ENCODE measurements around the gene BCHE. TPM values are rescaled to one million over a fixed set of nuclear protein-coding genes. Genes with fewer than 3 reads are reported as not detected.

The BCHE gene
- total and polyA plus RNA-seq, 2 donors from 2014 or later, result 1.4 to 2.8 TPM

GRCh38 chr3:165883863-165884478 is 46.7 kb upstream of the BCHE start:
- Histone ChIP-seq H3K9ac (ENCODE audit: low read length in 3 of 3) (no peak overlapping the region), H3K36me3 (ENCODE audit: control insufficient read depth in 2 of 3, insufficient read depth in 3 of 3, low read length in 3 of 3) (no peaks in the 10 kb centered on the region), H3K27me3 (ENCODE audit: control insufficient read depth, insufficient read depth, low read length) (no peaks in the 10 kb centered on the region), H3K4me1 (ENCODE audit: control insufficient read depth in 2 of 3, insufficient read depth in 2 of 3, low read depth in 1 of 3, low read length in 3 of 3) (no peaks in the 10 kb centered on the region), H3K9me3 (ENCODE audit: control insufficient read depth in 2 of 3, insufficient read depth in 1 of 3, low read length in 3 of 3) (no peaks in the 10 kb centered on the region), H3K4me3 (ENCODE audit: low read length in 3 of 3) (no peak overlapping the region), H3K27ac (ENCODE audit: low read depth in 2 of 2, low read length in 2 of 2) (no peak overlapping the region)
- DNase-seq (no peak), FAIRE-seq (no peak)
- TF ChIP-seq, protein P1, sequence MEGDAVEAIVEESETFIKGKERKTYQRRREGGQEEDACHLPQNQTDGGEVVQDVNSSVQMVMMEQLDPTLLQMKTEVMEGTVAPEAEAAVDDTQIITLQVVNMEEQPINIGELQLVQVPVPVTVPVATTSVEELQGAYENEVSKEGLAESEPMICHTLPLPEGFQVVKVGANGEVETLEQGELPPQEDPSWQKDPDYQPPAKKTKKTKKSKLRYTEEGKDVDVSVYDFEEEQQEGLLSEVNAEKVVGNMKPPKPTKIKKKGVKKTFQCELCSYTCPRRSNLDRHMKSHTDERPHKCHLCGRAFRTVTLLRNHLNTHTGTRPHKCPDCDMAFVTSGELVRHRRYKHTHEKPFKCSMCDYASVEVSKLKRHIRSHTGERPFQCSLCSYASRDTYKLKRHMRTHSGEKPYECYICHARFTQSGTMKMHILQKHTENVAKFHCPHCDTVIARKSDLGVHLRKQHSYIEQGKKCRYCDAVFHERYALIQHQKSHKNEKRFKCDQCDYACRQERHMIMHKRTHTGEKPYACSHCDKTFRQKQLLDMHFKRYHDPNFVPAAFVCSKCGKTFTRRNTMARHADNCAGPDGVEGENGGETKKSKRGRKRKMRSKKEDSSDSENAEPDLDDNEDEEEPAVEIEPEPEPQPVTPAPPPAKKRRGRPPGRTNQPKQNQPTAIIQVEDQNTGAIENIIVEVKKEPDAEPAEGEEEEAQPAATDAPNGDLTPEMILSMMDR (IDR thresholded peaks at IDR 0.05; ENCODE audit: borderline replicate concordance, extremely low read depth, insufficient read depth), result no peak
- intact Hi-C loops (cut with DNase I), result no loop called here

DNA sequence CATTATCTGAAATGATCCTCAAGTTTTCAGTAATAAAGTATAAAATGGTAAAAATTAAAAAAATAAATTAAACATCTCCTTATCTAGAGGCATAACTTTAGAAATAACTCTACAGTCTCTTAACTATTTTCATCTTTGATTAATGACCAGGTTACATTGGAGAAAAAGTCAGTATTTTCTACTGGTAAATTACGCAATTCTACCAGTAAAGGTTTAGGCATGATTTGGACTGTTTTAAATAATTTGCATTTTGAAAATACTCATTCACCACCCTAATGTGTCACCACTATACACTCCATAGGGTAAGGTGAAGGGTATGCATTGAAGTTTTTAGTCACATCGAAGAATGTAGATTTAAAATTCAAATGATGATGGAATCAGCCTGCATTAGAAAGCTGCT is 45.9 kb upstream of the BCHE start:
- FAIRE-seq (no peak), DNase-seq (no peak)
- H3K9ac ChIP-seq (ENCODE audit: low read length in 3 of 3), result no peak overlapping the region
- intact Hi-C loops (cut with DNase I), result no loop called here
- no peaks in the 10 kb centered on the region for H3K36me3 ChIP-seq (ENCODE audit: control insufficient read depth in 2 of 3, insufficient read depth in 3 of 3, low read length in 3 of 3)
- no peaks in the 10 kb centered on the region for H3K4me1 ChIP-seq (ENCODE audit: control insufficient read depth in 2 of 3, insufficient read depth in 2 of 3, low read depth in 1 of 3, low read length in 3 of 3)
- no peak overlapping the region for H3K27ac ChIP-seq (ENCODE audit: low read depth in 2 of 2, low read length in 2 of 2)
- H3K27me3 ChIP-seq (ENCODE audit: control insufficient read depth, insufficient read depth, low read length), result no peaks in the 10 kb centered on the region
- H3K4me3 ChIP-seq (ENCODE audit: low read length in 3 of 3), result no peak overlapping the region
- H3K9me3 ChIP-seq (ENCODE audit: control insufficient read depth in 2 of 3, insufficient read depth in 1 of 3, low read length in 3 of 3), result no peaks in the 10 kb centered on the region
- TF ChIP-seq, protein P1 (IDR thresholded peaks at IDR 0.05; ENCODE audit: borderline replicate concordance, extremely low read depth, insufficient read depth), result no peak

GRCh38 chr3:165875644-165876043 is 38.4 kb upstream of the BCHE start:
- Histone ChIP-seq H3K9ac (ENCODE audit: low read length in 3 of 3) (no peak overlapping the region), H3K27me3 (ENCODE audit: control insufficient read depth, insufficient read depth, low read length) (no peaks in the 10 kb centered on the region), H3K27ac (ENCODE audit: low read depth in 2 of 2, low read length in 2 of 2) (no peak overlapping the region), H3K4me3 (ENCODE audit: low read length in 3 of 3) (no peak overlapping the region), H3K4me1 (ENCODE audit: control insufficient read depth in 2 of 3, insufficient read depth in 2 of 3, low read depth in 1 of 3, low read length in 3 of 3) (no peaks in the 10 kb centered on the region), H3K9me3 (ENCODE audit: control insufficient read depth in 2 of 3, insufficient read depth in 1 of 3, low read length in 3 of 3) (no peaks in the 10 kb centered on the region), H3K36me3 (ENCODE audit: control insufficient read depth in 2 of 3, insufficient read depth in 3 of 3, low read length in 3 of 3) (no peaks in the 10 kb centered on the region)
- DNase-seq (no peak), FAIRE-seq (no peak)
- TF ChIP-seq, protein P1 (IDR thresholded peaks at IDR 0.05; ENCODE audit: borderline replicate concordance, extremely low read depth, insufficient read depth), result no peak
- intact Hi-C loops (cut with DNase I), result no loop called here
